Tibial nerve (tissue), 4 donors: ENCODE results near the gene CCDC40. TPM values are rescaled to one million over a fixed set of nuclear protein-coding genes. Genes with fewer than 3 reads are reported as not detected.
"Not testable (repeated sequence)": the region's sequence is repeated elsewhere in the genome, so short reads cannot be mapped to it uniquely, and the experiment has no call there.

ENCODE experiments used
- DNase-seq, 2 donors: peaks; one replicate each; pipeline ENCODE4 v3.0.0-alpha.2; 2019; ENCODE audit warnings: low spot score in 2 of 2
- H3K27ac ChIP-seq, 4 donors: fragments of 200-600 bp; sonication (generic) in 3 of 4; one replicate each; pipeline ENCODE4 v1.5.1; 2017 to 2019; ENCODE audit warnings: mild to moderate bottlenecking in 1 of 4
- H3K27me3 ChIP-seq, 2 donors: fragments of 200-600 bp; sonication (generic) in 1 of 2; one replicate each; pipeline versions ENCODE4 v1.5.1 to v1.6.0; 2017 to 2019
- H3K36me3 ChIP-seq, 3 donors: fragments of 200-600 bp; sonication (generic); one replicate each; pipeline ENCODE4 v1.5.1; 2018 to 2019
- H3K4me1 ChIP-seq, 4 donors: fragments of 200-600 bp; sonication (generic) in 3 of 4; one replicate each; pipeline ENCODE4 v1.5.1; 2017 to 2019
- H3K4me3 ChIP-seq, 4 donors: fragments of 200-600 bp; sonication (generic) in 3 of 4; one replicate each; pipeline ENCODE4 v1.5.1; 2017 to 2019; ENCODE audit warnings: mild to moderate bottlenecking in 1 of 4, moderate library complexity in 1 of 4
- H3K9me3 ChIP-seq, 4 donors: fragments of 200-600 bp; sonication (generic) in 3 of 4; one replicate each; pipeline ENCODE4 v1.5.1; 2017 to 2019
- CTCF ChIP-seq, 5 experiments: fragments of 200-600 bp in 3 of 5; fragments of 450-650 bp in 2 of 5; sonication (generic) in 3 of 5; IDR thresholded peaks; one replicate each; pipeline ENCODE4 v1.5.1; 2016 to 2019; ENCODE audit warnings: antibody characterized with exemption in 5 of 5, mild to moderate bottlenecking in 3 of 5, moderate library complexity in 2 of 5
- EP300 ChIP-seq, 2 donors: sonication (generic); formaldehyde crosslinking; IDR thresholded peaks; one replicate each; pipeline ENCODE4 v1.6.1; 2017; ENCODE audit warnings: antibody characterized with exemption in 2 of 2, mild to moderate bottlenecking in 1 of 2
- POLR2A ChIP-seq, 2 donors: fragments of 450-650 bp; IDR thresholded peaks; one replicate each; pipeline ENCODE4 v1.6.1; 2017; ENCODE audit warnings: antibody characterized with exemption in 2 of 2, mild to moderate bottlenecking in 2 of 2, moderate library complexity in 2 of 2
- WGBS, 2 donors: methylation state at CpG; one replicate each; pipeline ENCODE4 v1.1.5; 2018; 5-methylcytosine and 5-hydroxymethylcytosine counted together
- total RNA-seq, 4 donors: library from RNA; depleted of rRNA; stranded (reverse); fragments of >200 nt; gene quantifications; one replicate each; pipeline ENCODE4 v1.1.0, GENCODE V29; 2016

Gene CCDC40
- total RNA-seq, 4 donors from 2014 or later, result 7.1 to 13.8 (median 12.0) TPM

- peaks cover 0 to 3% (median 0%) of the 10 kb centered on the region in 4 donors for H3K4me1 ChIP-seq
- no peaks in the 10 kb centered on the region for H3K27me3 ChIP-seq
- TF ChIP-seq EP300 (IDR thresholded peaks at IDR 0.05) (no peak), POLR2A (IDR thresholded peaks at IDR 0.05) (no peak), CTCF (IDR thresholded peaks at IDR 0.05) (no peak)
- DNase-seq, result no peak
- H3K4me3 ChIP-seq, result no peak overlapping the region
- H3K9me3 ChIP-seq, result no peaks in the 10 kb centered on the region
- peaks cover 0 to 14% (median 0%) of the 10 kb centered on the region in 3 donors for H3K36me3 ChIP-seq
- WGBS, 2 donors, result 91 to 95% methylated on average over 16 of the region's 16 CpGs
- no peak overlapping the region for H3K27ac ChIP-seq
Measured at GRCh38 chr17:80089762-80090161, 53.3 kb downstream of the CCDC40 start.

GRCh38 chr17:80090164-80090563, 53.7 kb downstream of the CCDC40 start:
- H3K4me1 ChIP-seq, H3K27me3 ChIP-seq, DNase-seq, H3K9me3 ChIP-seq, H3K4me3 ChIP-seq, H3K27ac ChIP-seq: not testable (repeated sequence)
- WGBS, 2 donors, result 91 to 93% methylated on average over 44 of the region's 44 CpGs
- peaks cover 0 to 14% (median 0%) of the 10 kb centered on the region in 3 donors for H3K36me3 ChIP-seq

- TF ChIP-seq POLR2A (IDR thresholded peaks at IDR 0.05), result no peak
- no peak for TF ChIP-seq CTCF (IDR thresholded peaks at IDR 0.05)
- TF ChIP-seq EP300 (IDR thresholded peaks at IDR 0.05), result no peak
- H3K36me3 ChIP-seq, result peaks cover 0 to 14% (median 0%) of the 10 kb centered on the region in 3 donors
- DNase-seq, result no peak
- no peaks in the 10 kb centered on the region for H3K27me3 ChIP-seq
- no peak overlapping the region for H3K4me3 ChIP-seq
- H3K9me3 ChIP-seq, result no peaks in the 10 kb centered on the region
- 75 to 80% methylated on average over 4 of the region's 4 CpGs for WGBS, 2 donors
- peak overlapping the region in 1 of 4 donors; percentile 80 for H3K27ac ChIP-seq
- H3K4me1 ChIP-seq, result peaks cover 0 to 3% (median 0%) of the 10 kb centered on the region in 4 donors
Measured at GRCh38 chr17:80091376-80091775, 54.9 kb downstream of the CCDC40 start.

GRCh38 chr17:80092959-80093358, 56.5 kb downstream of the CCDC40 start:
- Histone ChIP-seq H3K27ac (peak overlapping the region; percentile 40 to 80 (median 58)), H3K36me3 (peaks cover 0 to 14% (median 0%) of the 10 kb centered on the region in 3 donors), H3K4me3 (no peak overlapping the region), H3K4me1 (peaks cover 0 to 3% (median 0%) of the 10 kb centered on the region in 4 donors), H3K27me3 (no peaks in the 10 kb centered on the region), H3K9me3 (no peaks in the 10 kb centered on the region)
- 34 to 36% methylated on average over 8 of the region's 8 CpGs for WGBS, 2 donors
- no peak for DNase-seq
- TF ChIP-seq CTCF (IDR thresholded peaks at IDR 0.05), result no peak
- peak; percentile 40 to 67 for TF ChIP-seq EP300 (IDR thresholded peaks at IDR 0.05)
- TF ChIP-seq POLR2A (IDR thresholded peaks at IDR 0.05), result no peak

GRCh38 chr17:80095038-80095843, 58.8 kb downstream of the CCDC40 start:
- WGBS, 2 donors, result 88% methylated on average over 33 to 35 of the region's 37 CpGs
- H3K4me1 ChIP-seq, result peaks cover 0 to 3% (median under 1%) of the 10 kb centered on the region in 4 donors
- H3K27me3 ChIP-seq, result no peaks in the 10 kb centered on the region
- H3K36me3 ChIP-seq, result peaks cover 0 to 6% (median 0%) of the 10 kb centered on the region in 3 donors
- no peak for DNase-seq
- no peaks in the 10 kb centered on the region for H3K9me3 ChIP-seq
- no peak for TF ChIP-seq EP300 (IDR thresholded peaks at IDR 0.05)
- TF ChIP-seq POLR2A (IDR thresholded peaks at IDR 0.05), result no peak
- TF ChIP-seq CTCF (IDR thresholded peaks at IDR 0.05), result no peak
- H3K27ac ChIP-seq, result no peak overlapping the region
- no peak overlapping the region for H3K4me3 ChIP-seq
